Measurements from ENCODE around the gene MRPL40. TPM values are rescaled to one million over a fixed set of nuclear protein-coding genes. Genes with fewer than 3 reads are reported as not detected.
A peak's percentile ranks its signal among the peaks of the same experiment; 100 is the strongest.

MRPL40 gene
- total and polyA plus RNA-seq, 2 of the 13 experiments (the other 11 are each of a cell fraction or from before 2014, with no cell fraction given), result 42.7 to 79.7 TPM

DNA sequence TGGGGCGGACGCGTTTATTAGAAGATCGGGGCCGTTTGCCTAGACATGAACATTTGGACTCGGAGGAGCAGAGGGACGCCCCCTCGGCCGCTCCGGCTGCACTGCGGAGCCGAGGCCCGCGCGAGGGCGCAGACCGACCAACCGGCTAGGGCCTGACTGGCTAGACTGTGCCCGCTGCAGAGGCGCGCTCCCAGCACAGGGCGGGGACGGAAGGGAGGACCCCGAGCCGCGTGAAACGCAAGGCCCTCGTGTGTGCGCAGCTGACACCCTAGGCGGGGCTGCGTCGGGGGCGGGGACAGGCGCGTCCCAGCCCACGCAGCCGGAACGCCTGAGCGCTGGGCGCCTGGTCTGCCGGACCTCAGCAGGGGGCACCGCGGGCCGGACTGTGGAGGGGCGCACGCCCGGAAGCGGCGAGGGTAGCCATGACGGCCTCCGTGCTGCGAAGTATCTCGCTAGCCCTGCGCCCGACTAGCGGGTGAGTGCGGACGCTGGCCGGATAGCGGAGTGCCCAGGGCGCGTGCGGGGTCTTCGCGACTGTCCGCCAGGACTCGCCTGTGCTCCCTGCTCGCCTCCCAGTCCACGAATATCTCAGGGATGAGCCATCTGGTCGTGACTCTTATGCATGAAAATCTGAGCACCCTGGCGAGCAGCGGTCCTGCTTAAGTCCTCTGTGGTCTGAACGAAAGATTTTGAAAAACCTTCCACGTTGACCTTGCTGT is at the start of gene MRPL40 (continued):
- TF ChIP-seq, protein P1, sequence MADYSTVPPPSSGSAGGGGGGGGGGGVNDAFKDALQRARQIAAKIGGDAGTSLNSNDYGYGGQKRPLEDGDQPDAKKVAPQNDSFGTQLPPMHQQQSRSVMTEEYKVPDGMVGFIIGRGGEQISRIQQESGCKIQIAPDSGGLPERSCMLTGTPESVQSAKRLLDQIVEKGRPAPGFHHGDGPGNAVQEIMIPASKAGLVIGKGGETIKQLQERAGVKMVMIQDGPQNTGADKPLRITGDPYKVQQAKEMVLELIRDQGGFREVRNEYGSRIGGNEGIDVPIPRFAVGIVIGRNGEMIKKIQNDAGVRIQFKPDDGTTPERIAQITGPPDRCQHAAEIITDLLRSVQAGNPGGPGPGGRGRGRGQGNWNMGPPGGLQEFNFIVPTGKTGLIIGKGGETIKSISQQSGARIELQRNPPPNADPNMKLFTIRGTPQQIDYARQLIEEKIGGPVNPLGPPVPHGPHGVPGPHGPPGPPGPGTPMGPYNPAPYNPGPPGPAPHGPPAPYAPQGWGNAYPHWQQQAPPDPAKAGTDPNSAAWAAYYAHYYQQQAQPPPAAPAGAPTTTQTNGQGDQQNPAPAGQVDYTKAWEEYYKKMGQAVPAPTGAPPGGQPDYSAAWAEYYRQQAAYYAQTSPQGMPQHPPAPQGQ (CRISPR knock-in tag; IDR thresholded peaks at IDR 0.05; ENCODE audit: borderline replicate concordance), result no peak; the same call in 1 of the 2 replicates
- TF ChIP-seq MXI1 (IDR thresholded peaks at IDR 0.05; ENCODE audit: borderline replicate concordance, low read depth, low read length) (peak; percentile 92; the same call in 2 of the 3 replicates), ZNF232 (CRISPR knock-in tag; IDR thresholded peaks at IDR 0.05; ENCODE audit: borderline replicate concordance) (peak; percentile 79; the same call in 1 of the 2 replicates), ZSCAN12 (CRISPR knock-in tag; IDR thresholded peaks at IDR 0.05) (no peak), RARA (CRISPR knock-in tag; IDR thresholded peaks at IDR 0.05) (peak; percentile 67), ZNF556 (CRISPR knock-in tag; IDR thresholded peaks at IDR 0.05; ENCODE audit: borderline replicate concordance) (peak; percentile 78), ZNF383 (CRISPR knock-in tag; IDR thresholded peaks at IDR 0.05; ENCODE audit: borderline replicate concordance) (peak; percentile 60; the same call in 1 of the 2 replicates), CENPT (CRISPR knock-in tag; IDR thresholded peaks at IDR 0.05; ENCODE audit: low read depth) (peak; percentile 93), EEA1 (CRISPR knock-in tag; IDR thresholded peaks at IDR 0.05; ENCODE audit: borderline replicate concordance) (peak; percentile 94; the same call in 1 of the 2 replicates), CREB1 (IDR thresholded peaks at IDR 0.05) (peak; percentile 85), CREB1 (CRISPR knock-in tag; IDR thresholded peaks at IDR 0.05) (peak; percentile 33; the same call in 1 of the 2 replicates), HNRNPLL (IDR thresholded peaks at IDR 0.05; ENCODE audit: low read depth, low read length, poor library complexity, severe bottlenecking) (peak; percentile 90), ZNF660 (CRISPR knock-in tag; IDR thresholded peaks at IDR 0.05; ENCODE audit: borderline replicate concordance, low read depth) (no peak)
- TF ChIP-seq, protein P2, sequence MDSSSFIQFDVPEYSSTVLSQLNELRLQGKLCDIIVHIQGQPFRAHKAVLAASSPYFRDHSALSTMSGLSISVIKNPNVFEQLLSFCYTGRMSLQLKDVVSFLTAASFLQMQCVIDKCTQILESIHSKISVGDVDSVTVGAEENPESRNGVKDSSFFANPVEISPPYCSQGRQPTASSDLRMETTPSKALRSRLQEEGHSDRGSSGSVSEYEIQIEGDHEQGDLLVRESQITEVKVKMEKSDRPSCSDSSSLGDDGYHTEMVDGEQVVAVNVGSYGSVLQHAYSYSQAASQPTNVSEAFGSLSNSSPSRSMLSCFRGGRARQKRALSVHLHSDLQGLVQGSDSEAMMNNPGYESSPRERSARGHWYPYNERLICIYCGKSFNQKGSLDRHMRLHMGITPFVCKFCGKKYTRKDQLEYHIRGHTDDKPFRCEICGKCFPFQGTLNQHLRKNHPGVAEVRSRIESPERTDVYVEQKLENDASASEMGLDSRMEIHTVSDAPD (CRISPR knock-in tag; IDR thresholded peaks at IDR 0.05), result peak; percentile 92
- TF ChIP-seq, protein P3, sequence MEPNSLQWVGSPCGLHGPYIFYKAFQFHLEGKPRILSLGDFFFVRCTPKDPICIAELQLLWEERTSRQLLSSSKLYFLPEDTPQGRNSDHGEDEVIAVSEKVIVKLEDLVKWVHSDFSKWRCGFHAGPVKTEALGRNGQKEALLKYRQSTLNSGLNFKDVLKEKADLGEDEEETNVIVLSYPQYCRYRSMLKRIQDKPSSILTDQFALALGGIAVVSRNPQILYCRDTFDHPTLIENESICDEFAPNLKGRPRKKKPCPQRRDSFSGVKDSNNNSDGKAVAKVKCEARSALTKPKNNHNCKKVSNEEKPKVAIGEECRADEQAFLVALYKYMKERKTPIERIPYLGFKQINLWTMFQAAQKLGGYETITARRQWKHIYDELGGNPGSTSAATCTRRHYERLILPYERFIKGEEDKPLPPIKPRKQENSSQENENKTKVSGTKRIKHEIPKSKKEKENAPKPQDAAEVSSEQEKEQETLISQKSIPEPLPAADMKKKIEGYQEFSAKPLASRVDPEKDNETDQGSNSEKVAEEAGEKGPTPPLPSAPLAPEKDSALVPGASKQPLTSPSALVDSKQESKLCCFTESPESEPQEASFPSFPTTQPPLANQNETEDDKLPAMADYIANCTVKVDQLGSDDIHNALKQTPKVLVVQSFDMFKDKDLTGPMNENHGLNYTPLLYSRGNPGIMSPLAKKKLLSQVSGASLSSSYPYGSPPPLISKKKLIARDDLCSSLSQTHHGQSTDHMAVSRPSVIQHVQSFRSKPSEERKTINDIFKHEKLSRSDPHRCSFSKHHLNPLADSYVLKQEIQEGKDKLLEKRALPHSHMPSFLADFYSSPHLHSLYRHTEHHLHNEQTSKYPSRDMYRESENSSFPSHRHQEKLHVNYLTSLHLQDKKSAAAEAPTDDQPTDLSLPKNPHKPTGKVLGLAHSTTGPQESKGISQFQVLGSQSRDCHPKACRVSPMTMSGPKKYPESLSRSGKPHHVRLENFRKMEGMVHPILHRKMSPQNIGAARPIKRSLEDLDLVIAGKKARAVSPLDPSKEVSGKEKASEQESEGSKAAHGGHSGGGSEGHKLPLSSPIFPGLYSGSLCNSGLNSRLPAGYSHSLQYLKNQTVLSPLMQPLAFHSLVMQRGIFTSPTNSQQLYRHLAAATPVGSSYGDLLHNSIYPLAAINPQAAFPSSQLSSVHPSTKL (CRISPR knock-in tag; IDR thresholded peaks at IDR 0.05), result peak; percentile 89
- TF ChIP-seq, protein P4, sequence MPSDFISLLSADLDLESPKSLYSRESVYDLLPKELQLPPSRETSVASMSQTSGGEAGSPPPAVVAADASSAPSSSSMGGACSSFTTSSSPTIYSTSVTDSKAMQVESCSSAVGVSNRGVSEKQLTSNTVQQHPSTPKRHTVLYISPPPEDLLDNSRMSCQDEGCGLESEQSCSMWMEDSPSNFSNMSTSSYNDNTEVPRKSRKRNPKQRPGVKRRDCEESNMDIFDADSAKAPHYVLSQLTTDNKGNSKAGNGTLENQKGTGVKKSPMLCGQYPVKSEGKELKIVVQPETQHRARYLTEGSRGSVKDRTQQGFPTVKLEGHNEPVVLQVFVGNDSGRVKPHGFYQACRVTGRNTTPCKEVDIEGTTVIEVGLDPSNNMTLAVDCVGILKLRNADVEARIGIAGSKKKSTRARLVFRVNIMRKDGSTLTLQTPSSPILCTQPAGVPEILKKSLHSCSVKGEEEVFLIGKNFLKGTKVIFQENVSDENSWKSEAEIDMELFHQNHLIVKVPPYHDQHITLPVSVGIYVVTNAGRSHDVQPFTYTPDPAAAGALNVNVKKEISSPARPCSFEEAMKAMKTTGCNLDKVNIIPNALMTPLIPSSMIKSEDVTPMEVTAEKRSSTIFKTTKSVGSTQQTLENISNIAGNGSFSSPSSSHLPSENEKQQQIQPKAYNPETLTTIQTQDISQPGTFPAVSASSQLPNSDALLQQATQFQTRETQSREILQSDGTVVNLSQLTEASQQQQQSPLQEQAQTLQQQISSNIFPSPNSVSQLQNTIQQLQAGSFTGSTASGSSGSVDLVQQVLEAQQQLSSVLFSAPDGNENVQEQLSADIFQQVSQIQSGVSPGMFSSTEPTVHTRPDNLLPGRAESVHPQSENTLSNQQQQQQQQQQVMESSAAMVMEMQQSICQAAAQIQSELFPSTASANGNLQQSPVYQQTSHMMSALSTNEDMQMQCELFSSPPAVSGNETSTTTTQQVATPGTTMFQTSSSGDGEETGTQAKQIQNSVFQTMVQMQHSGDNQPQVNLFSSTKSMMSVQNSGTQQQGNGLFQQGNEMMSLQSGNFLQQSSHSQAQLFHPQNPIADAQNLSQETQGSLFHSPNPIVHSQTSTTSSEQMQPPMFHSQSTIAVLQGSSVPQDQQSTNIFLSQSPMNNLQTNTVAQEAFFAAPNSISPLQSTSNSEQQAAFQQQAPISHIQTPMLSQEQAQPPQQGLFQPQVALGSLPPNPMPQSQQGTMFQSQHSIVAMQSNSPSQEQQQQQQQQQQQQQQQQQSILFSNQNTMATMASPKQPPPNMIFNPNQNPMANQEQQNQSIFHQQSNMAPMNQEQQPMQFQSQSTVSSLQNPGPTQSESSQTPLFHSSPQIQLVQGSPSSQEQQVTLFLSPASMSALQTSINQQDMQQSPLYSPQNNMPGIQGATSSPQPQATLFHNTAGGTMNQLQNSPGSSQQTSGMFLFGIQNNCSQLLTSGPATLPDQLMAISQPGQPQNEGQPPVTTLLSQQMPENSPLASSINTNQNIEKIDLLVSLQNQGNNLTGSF (CRISPR knock-in tag; IDR thresholded peaks at IDR 0.05), result no peak; the same call in 1 of the 2 replicates
